Sigmoid colon (tissue), 4 donors: ENCODE measurements around the gene DYNC1H1.
A peak's percentile ranks its signal among the peaks of the same experiment; 100 is the strongest.

Experiments
- EP300 ChIP-seq, 4 donors: sonication (generic); formaldehyde crosslinking; IDR thresholded peaks; one replicate each; pipeline ENCODE4 v1.6.1; 2017; ENCODE audit warnings: antibody characterized with exemption in 4 of 4
- POLR2AphosphoS5 ChIP-seq, 4 donors: sonication (generic); formaldehyde crosslinking; IDR thresholded peaks; one replicate each; pipeline ENCODE4 v1.6.1; 2017; ENCODE audit warnings: antibody characterized with exemption in 4 of 4
- TF ChIP-seq, protein P1 (sequence below), 4 experiments: fragments of 450-650 bp in 3 of 4; fragments of 200-600 bp in 1 of 4; IDR thresholded peaks; one replicate each; pipeline ENCODE4 v1.5.1; 2016 to 2019; ENCODE audit warnings: antibody characterized with exemption in 4 of 4, mild to moderate bottlenecking in 3 of 4, moderate library complexity in 2 of 4

DNA sequence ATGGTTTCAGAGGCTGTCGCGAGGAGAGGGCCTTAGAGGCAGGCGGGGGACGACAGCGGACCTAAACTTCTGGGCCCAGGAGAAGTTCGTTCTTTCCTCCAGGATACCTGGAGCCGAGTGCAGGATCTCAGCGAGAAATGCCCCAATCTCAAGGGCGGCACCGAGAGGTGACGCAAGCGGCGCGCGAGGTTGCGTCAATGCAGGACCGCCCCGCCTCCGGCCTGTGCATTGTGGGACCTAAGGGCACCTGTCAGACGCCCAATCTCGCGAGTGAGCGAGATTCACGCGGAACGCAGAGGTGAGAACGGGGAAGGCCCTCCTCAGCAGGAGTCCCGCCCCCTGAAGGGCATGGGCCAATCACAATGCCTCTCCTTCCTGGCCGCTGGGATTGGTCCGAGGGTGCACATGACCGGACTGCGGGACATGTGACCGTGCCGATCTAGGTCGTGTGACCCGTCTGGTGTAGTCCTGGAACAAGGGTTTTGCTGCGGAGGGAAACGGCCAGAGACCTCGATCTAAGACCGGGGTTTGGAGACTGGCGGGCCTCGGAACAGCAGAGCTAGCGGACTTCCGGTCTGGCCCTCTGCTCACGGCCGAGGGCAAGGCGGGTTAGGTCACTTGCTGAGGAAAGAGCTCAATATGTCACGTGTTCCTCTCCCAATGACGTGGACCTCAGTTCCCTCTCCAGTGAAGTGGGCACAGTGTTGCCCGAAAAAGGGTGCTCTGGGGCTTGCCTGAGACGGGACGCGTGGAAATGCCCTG is 16.3 kb upstream of the DYNC1H1 start:
- TF ChIP-seq EP300 (IDR thresholded peaks at IDR 0.05) (peak in 2 of 4 donors; percentile 84 to 94), POLR2AphosphoS5 (IDR thresholded peaks at IDR 0.05) (peak; percentile 98 to 99 (median 98))
- TF ChIP-seq, protein P1, sequence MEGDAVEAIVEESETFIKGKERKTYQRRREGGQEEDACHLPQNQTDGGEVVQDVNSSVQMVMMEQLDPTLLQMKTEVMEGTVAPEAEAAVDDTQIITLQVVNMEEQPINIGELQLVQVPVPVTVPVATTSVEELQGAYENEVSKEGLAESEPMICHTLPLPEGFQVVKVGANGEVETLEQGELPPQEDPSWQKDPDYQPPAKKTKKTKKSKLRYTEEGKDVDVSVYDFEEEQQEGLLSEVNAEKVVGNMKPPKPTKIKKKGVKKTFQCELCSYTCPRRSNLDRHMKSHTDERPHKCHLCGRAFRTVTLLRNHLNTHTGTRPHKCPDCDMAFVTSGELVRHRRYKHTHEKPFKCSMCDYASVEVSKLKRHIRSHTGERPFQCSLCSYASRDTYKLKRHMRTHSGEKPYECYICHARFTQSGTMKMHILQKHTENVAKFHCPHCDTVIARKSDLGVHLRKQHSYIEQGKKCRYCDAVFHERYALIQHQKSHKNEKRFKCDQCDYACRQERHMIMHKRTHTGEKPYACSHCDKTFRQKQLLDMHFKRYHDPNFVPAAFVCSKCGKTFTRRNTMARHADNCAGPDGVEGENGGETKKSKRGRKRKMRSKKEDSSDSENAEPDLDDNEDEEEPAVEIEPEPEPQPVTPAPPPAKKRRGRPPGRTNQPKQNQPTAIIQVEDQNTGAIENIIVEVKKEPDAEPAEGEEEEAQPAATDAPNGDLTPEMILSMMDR (IDR thresholded peaks at IDR 0.05) = no peak
